ENCODE results near the gene VCAN.

Gene VCAN

GRCh38 chr5:83572271-83572670, 100.7 kb downstream of the VCAN start:
- no peak for DNase-seq

GRCh38 chr5:83576341-83576740, 104.8 kb downstream of the VCAN start:
- no peak for DNase-seq

- DNase-seq, result no peak
These were observed 105.6 kb downstream of the VCAN start for GRCh38 chr5:83577036-83577636.

GRCh38 chr5:83583859-83584258, 112.3 kb downstream of the VCAN start:
- no peak for DNase-seq

GRCh38 chr5:83586874-83587776, 115.6 kb downstream of the VCAN start:
- DNase-seq, result no peak

GRCh38 chr5:83589786-83590185, 118.2 kb downstream of the VCAN start:
- DNase-seq, result no peak

- no peak for DNase-seq
These were observed 119.4 kb downstream of the VCAN start for GRCh38 chr5:83590966-83591365.

GRCh38 chr5:83595217-83595616, 123.7 kb downstream of the VCAN start:
- DNase-seq, result no peak

GRCh38 chr5:83608122-83608521, 136.6 kb downstream of the VCAN start:
- DNase-seq, result no peak

GRCh38 chr5:83614841-83615240, 143.3 kb downstream of the VCAN start:
- DNase-seq, result no peak

- DNase-seq, result no peak
These were observed 156.8 kb downstream of the VCAN start for GRCh38 chr5:83628360-83628759.
